ENCODE measurements around the gene ANKDD1B.

ANKDD1B gene

GRCh38 chr5:75663579-75664284 is 52.5 kb downstream of the ANKDD1B start:
- no peak overlapping the region for H3K27ac ChIP-seq
- TF ChIP-seq CTCF (conservative IDR thresholded peaks at IDR 0.05) (no peak), ZFX (IDR thresholded peaks at IDR 0.05) (no peak)

GRCh38 chr5:75664979-75665378 is 53.7 kb downstream of the ANKDD1B start:
- TF ChIP-seq ZFX (IDR thresholded peaks at IDR 0.05) (no peak), CTCF (conservative IDR thresholded peaks at IDR 0.05) (no peak)
- no peak overlapping the region for H3K27ac ChIP-seq

GRCh38 chr5:75666801-75667200 is 55.5 kb downstream of the ANKDD1B start:
- peak; percentile 18 for TF ChIP-seq CTCF (conservative IDR thresholded peaks at IDR 0.05)
- TF ChIP-seq ZFX (IDR thresholded peaks at IDR 0.05): no peak
- H3K27ac ChIP-seq: no peak overlapping the region

- H3K27ac ChIP-seq: no peak overlapping the region
- TF ChIP-seq CTCF (conservative IDR thresholded peaks at IDR 0.05) (peak; percentile 1; the same call in 1 of the 2 replicates), ZFX (IDR thresholded peaks at IDR 0.05) (no peak)
Observed at GRCh38 chr5:75667586-75667985, 56.3 kb downstream of the ANKDD1B start.

- TF ChIP-seq CTCF (conservative IDR thresholded peaks at IDR 0.05) (no peak), ZFX (IDR thresholded peaks at IDR 0.05) (no peak)
- no peak overlapping the region for H3K27ac ChIP-seq
Observed at GRCh38 chr5:75668445-75668844, 57.2 kb downstream of the ANKDD1B start.

GRCh38 chr5:75668977-75669689 is 57.9 kb downstream of the ANKDD1B start:
- H3K27ac ChIP-seq: no peak overlapping the region
- TF ChIP-seq ZFX (IDR thresholded peaks at IDR 0.05): no peak
- no peak for TF ChIP-seq CTCF (conservative IDR thresholded peaks at IDR 0.05)

- H3K27ac ChIP-seq: no peak overlapping the region
- TF ChIP-seq CTCF (conservative IDR thresholded peaks at IDR 0.05): no peak
- TF ChIP-seq ZFX (IDR thresholded peaks at IDR 0.05): no peak
Observed at GRCh38 chr5:75670577-75670976, 59.3 kb downstream of the ANKDD1B start.

Data from C4-2B (cell line).